Endothelial cell of umbilical vein (primary cell): ENCODE results near the gene MYO1B. TPM values are rescaled to one million over a fixed set of nuclear protein-coding genes. Genes with fewer than 3 reads are reported as not detected.

Experiments used
- BruUV-seq: library from RNA; stranded (reverse); fragments of 400-500 nt; replicated peaks from 2 replicates; lab custom pipeline; 2021; lab: Mats Ljungman, UMichigan
- CTCF ChIA-PET: fragments of 300-600, 350-600 bp; sonication (Branson Sonifier 250); formaldehyde crosslinking; loops from one replicate; lab custom pipeline; 2021; ENCODE audit warnings: antibody characterized with exemption, inconsistent platforms; lab: Charles Lee
- POLR2A ChIA-PET: fragments of 300-600, 350-600 bp; sonication (Branson Sonifier 250); formaldehyde crosslinking; loops from one replicate; lab custom pipeline; 2021; ENCODE audit warnings: antibody characterized with exemption, inconsistent platforms; lab: Charles Lee
- DNase-seq: peaks from one replicate; pipeline ENCODE4 v3.0.0-alpha.2; 2011; ENCODE audit warnings: low read depth, low spot score
- FAIRE-seq: peaks from 2 replicates; lab custom pipeline; 2011; peaks lifted over from hg19 to GRCh38; lab: Jason Lieb, UNC
- H2AFZ ChIP-seq: 2 replicates; pipeline ENCODE4 v1.6.0; 2012; ENCODE audit warnings: low read depth, low read length, control low read depth, inconsistent platforms
- H3K27ac ChIP-seq: 2 replicates; pipeline ENCODE4 v1.5.1; 2011; ENCODE audit warnings: low read depth, mild to moderate bottlenecking, control low read depth, low read length, moderate library complexity; ENCODE audit not compliant: insufficient read depth
- H3K27me3 ChIP-seq, 2 experiments: 2 replicates each; pipeline versions ENCODE4 v1.6.0 to v1.6.1; 2011; ENCODE audit warnings: low read length in 2 of 2, mixed read lengths in 1 of 2; ENCODE audit not compliant: control insufficient read depth in 2 of 2, insufficient read depth in 2 of 2
- H3K36me3 ChIP-seq, 2 experiments: 2 replicates in 1 of 2; 3 replicates in 1 of 2; pipeline ENCODE4 v1.5.1; 2011; ENCODE audit warnings: low read length in 2 of 2, mild to moderate bottlenecking in 1 of 2, moderate library complexity in 1 of 2; ENCODE audit not compliant: control insufficient read depth in 2 of 2, insufficient read depth in 2 of 2; ENCODE audit errors: extremely low read depth in 1 of 2
- H3K4me1 ChIP-seq: 3 replicates; pipeline ENCODE4 v1.5.1; 2011; ENCODE audit warnings: mild to moderate bottlenecking, low read length; ENCODE audit not compliant: control insufficient read depth, insufficient read depth; ENCODE audit errors: extremely low read depth
- H3K4me2 ChIP-seq: 2 replicates; pipeline ENCODE4 v1.6.1; 2011; ENCODE audit warnings: low read length, control low read depth, mixed read lengths; ENCODE audit not compliant: insufficient read depth
- H3K4me3 ChIP-seq, 3 experiments: fragments of 200-600 bp in 1 of 3; sonication (generic), shearing (Covaris generic) in 1 of 3; replicated peaks in 1 of 3; 2 replicates each; pipeline ENCODE4 v1.5.1; 2011 to 2016; ENCODE audit warnings: control low read depth in 3 of 3, low read length in 3 of 3, mild to moderate bottlenecking in 2 of 3, inconsistent platforms in 1 of 3, low read depth in 1 of 3, moderate library complexity in 1 of 3; ENCODE audit not compliant: insufficient read depth in 1 of 3
- H3K79me2 ChIP-seq: 2 replicates; pipeline ENCODE4 v1.6.0; 2012; ENCODE audit warnings: low read length, inconsistent platforms; ENCODE audit not compliant: control insufficient read depth, insufficient read depth
- H3K9ac ChIP-seq: replicated peaks from 2 replicates; pipeline ENCODE3; 2011; ENCODE audit warnings: low read length, control low read depth; ENCODE audit not compliant: insufficient read depth; ENCODE audit errors: extremely low read depth
- H3K9me1 ChIP-seq: replicated peaks from 3 replicates; pipeline ENCODE4 v1.6.0; 2011; ENCODE audit warnings: mild to moderate bottlenecking, low read length; ENCODE audit not compliant: control insufficient read depth, insufficient read depth; ENCODE audit errors: extremely low read depth
- H3K9me3 ChIP-seq: replicated peaks from 2 replicates; pipeline ENCODE4 v1.5.1; 2012; ENCODE audit warnings: low read length, inconsistent platforms; ENCODE audit not compliant: control insufficient read depth, insufficient read depth
- H4K20me1 ChIP-seq: replicated peaks from 2 replicates; pipeline ENCODE3; 2011; ENCODE audit warnings: mild to moderate bottlenecking, low read length; ENCODE audit not compliant: control insufficient read depth, insufficient read depth; ENCODE audit errors: extremely low read depth
- CTCF ChIP-seq, 2 donors: IDR thresholded peaks; 1 replicate in 1 of 2; 2 replicates in 1 of 2; pipeline ENCODE4 v1.5.1; 2011; ENCODE audit warnings: low read length in 2 of 2, mild to moderate bottlenecking in 2 of 2, moderate library complexity in 2 of 2, control low read depth in 1 of 2, inconsistent platforms in 1 of 2, low read depth in 1 of 2; ENCODE audit not compliant: insufficient read depth in 1 of 2; ENCODE audit errors: extremely low read depth in 1 of 2
- EZH2 ChIP-seq: IDR thresholded peaks from 2 replicates; pipeline ENCODE4 v1.6.1; 2012; ENCODE audit warnings: borderline replicate concordance, low read depth, mild to moderate bottlenecking, moderate library complexity, low read length, inconsistent platforms; ENCODE audit not compliant: severe bottlenecking
- FOS ChIP-seq: IDR thresholded peaks from 2 replicates; pipeline ENCODE4 v1.6.1; 2011; ENCODE audit warnings: mild to moderate bottlenecking, low read length, moderate library complexity, borderline replicate concordance; ENCODE audit not compliant: insufficient read depth
- GATA2 ChIP-seq: IDR thresholded peaks from 2 replicates; pipeline ENCODE4 v1.7.0; 2011; ENCODE audit warnings: low read depth, mild to moderate bottlenecking, moderate library complexity, mixed read lengths, low read length; ENCODE audit not compliant: insufficient read length, insufficient read depth
- JUN ChIP-seq: IDR thresholded peaks from 2 replicates; pipeline ENCODE4 v1.6.1; 2011; ENCODE audit warnings: borderline replicate concordance, low read depth; ENCODE audit not compliant: insufficient read length, insufficient read depth
- MAX ChIP-seq: IDR thresholded peaks from 2 replicates; pipeline ENCODE4 v1.6.1; 2011; ENCODE audit not compliant: insufficient read depth, insufficient read length
- MYC ChIP-seq: IDR thresholded peaks from one replicate; pipeline ENCODE4 v1.6.1; 2011; ENCODE audit warnings: mild to moderate bottlenecking, low read depth, low read length
- POLR2A ChIP-seq: IDR thresholded peaks from 2 replicates; pipeline ENCODE4 v1.6.1; 2012; ENCODE audit warnings: low read depth, mild to moderate bottlenecking, control low read depth, low read length
- POLR2AphosphoS5 ChIP-seq: IDR thresholded peaks from 2 replicates; pipeline ENCODE4 v1.6.1; 2012; ENCODE audit warnings: low read depth, mild to moderate bottlenecking, control low read depth, low read length, moderate library complexity; ENCODE audit not compliant: insufficient read depth
- dilution Hi-C: fragments of 300-500 bp; cut with MboI; formaldehyde crosslinking; loops from one replicate; pipeline ENCODE4 v1.15.0; 2019; ENCODE audit warnings: low sequenced_read_pairs; ENCODE audit not compliant: extremely low pct_ligation_motif_present
- intact Hi-C: fragments of 100-400 bp; cut with micrococcal nuclease; formaldehyde crosslinking; loops from one replicate; pipeline ENCODE4 v1.10.0; 2022
- polyA plus RNA-seq, 4 experiments: library from polyadenylated mRNA; depleted of rRNA in 3 of 4; stranded (reverse) in 3 of 4; unstranded in 1 of 4; fragments of >200 nt; gene quantifications; 2 replicates each; pipeline versions ENCODE4 v1.2.1 to v1.2.3, GENCODE V29; 2011 to 2012; ENCODE audit warnings: missing spikeins in 1 of 4
- total RNA-seq: library from RNA; stranded (reverse); gene quantifications from 2 replicates; pipeline ENCODE4 v1.2.3, GENCODE V29; 2021

MYO1B gene
- total and polyA plus RNA-seq, 2 donors (not counting 3 experiments of a cell fraction or from before 2014, with no cell fraction given): 8.7 to 51.1 TPM

- DNase-seq: no peak
- H3K36me3 ChIP-seq: no peaks in the 10 kb centered on the region
- peaks cover 28% of the 10 kb centered on the region for H3K79me2 ChIP-seq
- H4K20me1 ChIP-seq: no peaks in the 10 kb centered on the region
- no peaks in the 10 kb centered on the region for H3K9me3 ChIP-seq
- no peaks in the 10 kb centered on the region for H3K27me3 ChIP-seq
- intact Hi-C loops (no loop called here), dilution Hi-C loops (no loop called here)
- peaks cover 14% of the 10 kb centered on the region for H3K4me1 ChIP-seq
- CTCF ChIA-PET: no interaction called here
- H3K4me3 ChIP-seq: no peak overlapping the region
- H3K9ac ChIP-seq: no peak overlapping the region
- H3K4me2 ChIP-seq: no peak overlapping the region
- H3K27ac ChIP-seq: no peak overlapping the region
- no peaks in the 10 kb centered on the region for H3K9me1 ChIP-seq
- no TSS peak for BruUV-seq
- POLR2A ChIA-PET: no interaction called here
- no peak for TF ChIP-seq POLR2A
- no peak for TF ChIP-seq GATA2
- TF ChIP-seq FOS: no peak
- no peak for TF ChIP-seq CTCF (IDR thresholded peaks at IDR 0.05; ENCODE audit: extremely low read depth in 1 of 2, insufficient read depth in 1 of 2, low read depth in 1 of 2, low read length in 2 of 2)
- TF ChIP-seq POLR2AphosphoS5: no peak
- TF ChIP-seq MYC: no peak
- no peak for TF ChIP-seq EZH2
- TF ChIP-seq JUN: no peak
- no peak for TF ChIP-seq MAX
- no peak for FAIRE-seq
- H2AFZ ChIP-seq: no peak overlapping the region
These were observed 17.8 kb downstream of the MYO1B start for GRCh38 chr2:191263050-191263449.
